ENCODE results near the gene PCDH9. TPM values are rescaled to one million over a fixed set of nuclear protein-coding genes. Genes with fewer than 3 reads are reported as not detected.

PCDH9 gene
- total and polyA plus RNA-seq, 4 experiments from 2014 or later: 0.08 to 0.18 (median 0.14) TPM

DNA sequence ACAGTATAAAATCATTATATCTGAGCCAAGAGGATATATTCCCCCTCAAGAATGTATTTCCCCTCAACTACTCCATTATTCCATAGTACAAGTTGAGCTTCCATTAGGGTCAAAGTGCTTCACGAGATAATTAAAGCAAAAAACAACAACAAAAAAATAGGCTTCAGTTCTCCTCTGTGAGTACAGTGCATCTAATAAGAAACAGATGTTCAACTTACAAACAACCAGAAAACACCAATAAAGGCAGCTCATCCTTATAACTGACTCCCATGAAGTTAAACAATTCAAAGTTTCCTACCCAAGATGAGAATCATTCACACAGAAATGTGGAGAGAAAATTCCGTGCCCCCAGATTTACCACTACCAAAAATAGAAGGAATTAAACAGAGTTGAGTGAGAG is 854.4 kb downstream of the PCDH9 start:
- intact Hi-C loops (cut with micrococcal nuclease): no loop called here
- DNase-seq: no peak
- Histone ChIP-seq H3K36me3 (ENCODE audit: insufficient read depth, low read length) (no peaks in the 10 kb centered on the region), H3K9me3 (ENCODE audit: control insufficient read depth in 1 of 2, low read length in 2 of 2) (no peaks in the 10 kb centered on the region), H3K27ac (ENCODE audit: low read depth, low read length) (no peak overlapping the region), H3K4me3 (ENCODE audit: low read length in 2 of 2) (no peak overlapping the region), H3K4me1 (ENCODE audit: insufficient read depth, low read length) (no peaks in the 10 kb centered on the region), H3K27me3 (ENCODE audit: insufficient read depth, low read length) (no peaks in the 10 kb centered on the region)
- no peaks in the 10 kb centered on the region for H3K36me3 Mint-ChIP-seq
- H3K4me3 Mint-ChIP-seq: no peak overlapping the region
- CTCF ChIA-PET (ENCODE audit: partially characterized antibody): no interaction called here
- H3K9me3 Mint-ChIP-seq: peaks cover 0 to 13% (median under 1%) of the 10 kb centered on the region in 8 donors
- H3K27me3 Mint-ChIP-seq: no peaks in the 10 kb centered on the region
- H3K27ac Mint-ChIP-seq: no peak overlapping the region
- no peaks in the 10 kb centered on the region for H3K4me1 Mint-ChIP-seq
- POLR2A ChIA-PET (ENCODE audit: partially characterized antibody): no interaction called here

GRCh38 chr13:66369666-66370065 is 860.5 kb downstream of the PCDH9 start:
- POLR2A ChIA-PET (ENCODE audit: partially characterized antibody): no interaction called here
- no peak overlapping the region for H3K27ac Mint-ChIP-seq
- Histone ChIP-seq H3K4me3 (ENCODE audit: low read length in 2 of 2) (no peak overlapping the region), H3K4me1 (ENCODE audit: insufficient read depth, low read length) (no peaks in the 10 kb centered on the region), H3K27ac (ENCODE audit: low read depth, low read length) (no peak overlapping the region), H3K27me3 (ENCODE audit: insufficient read depth, low read length) (no peaks in the 10 kb centered on the region), H3K9me3 (ENCODE audit: control insufficient read depth in 1 of 2, low read length in 2 of 2) (no peaks in the 10 kb centered on the region), H3K36me3 (ENCODE audit: insufficient read depth, low read length) (no peaks in the 10 kb centered on the region)
- no peaks in the 10 kb centered on the region for H3K27me3 Mint-ChIP-seq
- no peaks in the 10 kb centered on the region for H3K36me3 Mint-ChIP-seq
- no peak overlapping the region for H3K4me3 Mint-ChIP-seq
- DNase-seq: no peak
- peaks cover 0 to 12% (median 0%) of the 10 kb centered on the region in 8 donors for H3K9me3 Mint-ChIP-seq
- intact Hi-C loops (cut with micrococcal nuclease): no loop called here
- CTCF ChIA-PET (ENCODE audit: partially characterized antibody): no interaction called here
- H3K4me1 Mint-ChIP-seq: no peaks in the 10 kb centered on the region

GRCh38 chr13:66367356-66367755 is 862.8 kb downstream of the PCDH9 start:
- H3K36me3 Mint-ChIP-seq: no peaks in the 10 kb centered on the region
- Histone ChIP-seq H3K27ac (ENCODE audit: low read depth, low read length) (no peak overlapping the region), H3K36me3 (ENCODE audit: insufficient read depth, low read length) (no peaks in the 10 kb centered on the region), H3K4me3 (ENCODE audit: low read length in 2 of 2) (no peak overlapping the region), H3K27me3 (ENCODE audit: insufficient read depth, low read length) (no peaks in the 10 kb centered on the region), H3K4me1 (ENCODE audit: insufficient read depth, low read length) (no peaks in the 10 kb centered on the region), H3K9me3 (ENCODE audit: control insufficient read depth in 1 of 2, low read length in 2 of 2) (no peaks in the 10 kb centered on the region)
- H3K27ac Mint-ChIP-seq: no peak overlapping the region
- H3K4me1 Mint-ChIP-seq: no peaks in the 10 kb centered on the region
- H3K9me3 Mint-ChIP-seq: peaks cover 0 to 8% (median 0%) of the 10 kb centered on the region in 8 donors
- CTCF ChIA-PET (ENCODE audit: partially characterized antibody): no interaction called here
- no peaks in the 10 kb centered on the region for H3K27me3 Mint-ChIP-seq
- no peak for DNase-seq
- POLR2A ChIA-PET (ENCODE audit: partially characterized antibody): no interaction called here
- intact Hi-C loops (cut with micrococcal nuclease): no loop called here
- H3K4me3 Mint-ChIP-seq: no peak overlapping the region

GRCh38 chr13:66365101-66365500 is 865.0 kb downstream of the PCDH9 start:
- DNase-seq: no peak
- ChIA-PET CTCF (ENCODE audit: partially characterized antibody) (no interaction called here), POLR2A (ENCODE audit: partially characterized antibody) (no interaction called here)
- Mint-ChIP-seq H3K4me3 (no peak overlapping the region), H3K9me3 (peaks cover 0 to 4% (median 0%) of the 10 kb centered on the region in 8 donors), H3K36me3 (no peaks in the 10 kb centered on the region), H3K27ac (no peak overlapping the region), H3K4me1 (no peaks in the 10 kb centered on the region), H3K27me3 (no peaks in the 10 kb centered on the region)
- Histone ChIP-seq H3K27ac (ENCODE audit: low read depth, low read length) (no peak overlapping the region), H3K9me3 (ENCODE audit: control insufficient read depth in 1 of 2, low read length in 2 of 2) (no peaks in the 10 kb centered on the region), H3K36me3 (ENCODE audit: insufficient read depth, low read length) (no peaks in the 10 kb centered on the region), H3K4me1 (ENCODE audit: insufficient read depth, low read length) (no peaks in the 10 kb centered on the region), H3K4me3 (ENCODE audit: low read length in 2 of 2) (no peak overlapping the region), H3K27me3 (ENCODE audit: insufficient read depth, low read length) (no peaks in the 10 kb centered on the region)
- intact Hi-C loops (cut with micrococcal nuclease): no loop called here

DNA sequence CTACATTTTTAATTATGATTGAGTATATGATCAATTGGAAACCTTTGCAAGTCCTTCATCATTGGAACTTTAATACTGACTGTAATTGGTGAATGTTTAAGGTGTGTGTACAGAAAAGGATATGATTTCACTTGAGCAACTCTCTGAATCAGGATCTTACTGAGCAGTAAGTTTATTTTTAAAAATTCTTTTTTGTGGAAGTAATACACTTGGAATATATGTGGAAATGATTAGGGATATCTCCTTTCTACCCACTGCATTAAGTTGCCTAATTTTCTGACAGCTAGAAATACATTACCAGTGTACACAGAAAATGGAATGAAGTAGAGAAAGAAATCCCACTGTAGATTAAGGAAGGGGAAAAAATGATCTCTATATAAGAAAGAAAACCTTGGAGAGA is 865.8 kb downstream of the PCDH9 start:
- no peaks in the 10 kb centered on the region for H3K27me3 Mint-ChIP-seq
- no peak overlapping the region for H3K27ac ChIP-seq (ENCODE audit: low read depth, low read length)
- no peaks in the 10 kb centered on the region for H3K36me3 ChIP-seq (ENCODE audit: insufficient read depth, low read length)
- CTCF ChIA-PET (ENCODE audit: partially characterized antibody): no interaction called here
- no peak overlapping the region for H3K4me3 ChIP-seq (ENCODE audit: low read length in 2 of 2)
- H3K27ac Mint-ChIP-seq: no peak overlapping the region
- H3K4me1 Mint-ChIP-seq: no peaks in the 10 kb centered on the region
- no peak overlapping the region for H3K4me3 Mint-ChIP-seq
- no peaks in the 10 kb centered on the region for H3K9me3 ChIP-seq (ENCODE audit: control insufficient read depth in 1 of 2, low read length in 2 of 2)
- no peaks in the 10 kb centered on the region for H3K27me3 ChIP-seq (ENCODE audit: insufficient read depth, low read length)
- no peaks in the 10 kb centered on the region for H3K4me1 ChIP-seq (ENCODE audit: insufficient read depth, low read length)
- no peaks in the 10 kb centered on the region for H3K36me3 Mint-ChIP-seq
- POLR2A ChIA-PET (ENCODE audit: partially characterized antibody): no interaction called here
- intact Hi-C loops (cut with micrococcal nuclease): no loop called here
- peaks cover 0 to 4% (median 0%) of the 10 kb centered on the region in 8 donors for H3K9me3 Mint-ChIP-seq
- no peak for DNase-seq

DNA sequence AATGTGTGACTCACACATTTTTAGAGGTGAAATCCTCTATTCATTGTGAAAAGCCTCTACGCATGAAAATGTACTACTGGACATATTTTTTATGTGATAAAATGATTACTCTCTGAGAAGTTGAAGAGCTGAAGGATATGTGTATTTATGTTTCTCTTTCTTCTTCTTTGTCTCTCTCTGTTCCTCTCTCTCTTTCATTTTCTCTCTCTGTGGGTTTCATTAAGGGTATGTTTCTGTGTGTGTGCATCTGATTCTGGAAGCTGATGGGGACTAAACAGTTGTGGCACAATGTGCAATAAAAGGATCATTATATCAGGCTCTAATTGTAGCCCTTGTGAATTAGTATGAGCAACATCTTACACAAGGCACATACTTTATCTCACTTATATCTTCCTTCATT is 867.7 kb downstream of the PCDH9 start:
- intact Hi-C loops (cut with micrococcal nuclease): no loop called here
- no peaks in the 10 kb centered on the region for H3K27me3 ChIP-seq (ENCODE audit: insufficient read depth, low read length)
- no peak for DNase-seq
- no peak overlapping the region for H3K27ac Mint-ChIP-seq
- no peaks in the 10 kb centered on the region for H3K36me3 ChIP-seq (ENCODE audit: insufficient read depth, low read length)
- ChIA-PET CTCF (ENCODE audit: partially characterized antibody) (no interaction called here), POLR2A (ENCODE audit: partially characterized antibody) (no interaction called here)
- H3K4me3 ChIP-seq (ENCODE audit: low read length in 2 of 2): no peak overlapping the region
- H3K27ac ChIP-seq (ENCODE audit: low read depth, low read length): no peak overlapping the region
- no peaks in the 10 kb centered on the region for H3K27me3 Mint-ChIP-seq
- H3K36me3 Mint-ChIP-seq: no peaks in the 10 kb centered on the region
- H3K9me3 ChIP-seq (ENCODE audit: control insufficient read depth in 1 of 2, low read length in 2 of 2): no peaks in the 10 kb centered on the region
- H3K4me3 Mint-ChIP-seq: no peak overlapping the region
- H3K9me3 Mint-ChIP-seq: peaks cover 0 to 4% (median 0%) of the 10 kb centered on the region in 8 donors
- no peaks in the 10 kb centered on the region for H3K4me1 ChIP-seq (ENCODE audit: insufficient read depth, low read length)
- H3K4me1 Mint-ChIP-seq: no peaks in the 10 kb centered on the region

DNA sequence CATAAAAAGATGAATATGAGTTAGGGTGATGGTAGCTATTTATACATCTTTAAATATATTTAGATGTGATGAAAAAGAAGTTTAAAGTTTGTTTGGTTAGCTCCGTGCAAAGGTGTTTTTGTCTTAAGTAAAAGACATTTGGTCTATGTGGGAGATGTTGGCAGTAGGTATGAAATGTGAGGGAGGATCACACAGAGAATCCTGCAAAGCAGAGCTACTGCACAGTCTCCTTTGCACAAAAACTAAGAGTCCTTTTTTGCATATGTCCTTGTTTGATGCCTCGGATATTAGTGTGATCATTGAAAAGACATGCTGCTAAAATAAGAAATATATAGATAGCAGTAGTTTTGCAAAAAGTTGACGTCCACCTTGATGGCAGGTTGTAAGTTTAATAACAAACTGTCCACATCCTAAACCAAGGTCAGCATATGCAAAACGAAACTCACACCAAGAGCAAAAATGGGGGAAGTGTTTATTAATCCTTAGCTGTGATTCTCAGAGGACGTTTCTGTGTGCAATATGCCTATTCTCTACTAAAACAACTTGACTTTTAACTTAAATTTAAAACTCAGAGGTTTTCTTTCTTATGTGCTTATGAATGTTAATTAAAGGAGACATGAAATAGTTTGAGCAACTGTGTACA is 870.1 kb downstream of the PCDH9 start:
- H3K4me3 Mint-ChIP-seq: no peak overlapping the region
- H3K4me3 ChIP-seq (ENCODE audit: low read length in 2 of 2): no peak overlapping the region
- no peak overlapping the region for H3K27ac Mint-ChIP-seq
- ChIA-PET CTCF (ENCODE audit: partially characterized antibody) (no interaction called here), POLR2A (ENCODE audit: partially characterized antibody) (no interaction called here)
- no peak overlapping the region for H3K27ac ChIP-seq (ENCODE audit: low read depth, low read length)
- peaks cover 0 to 4% (median 0%) of the 10 kb centered on the region in 8 donors for H3K9me3 Mint-ChIP-seq
- no peaks in the 10 kb centered on the region for H3K4me1 ChIP-seq (ENCODE audit: insufficient read depth, low read length)
- H3K36me3 ChIP-seq (ENCODE audit: insufficient read depth, low read length): no peaks in the 10 kb centered on the region
- H3K4me1 Mint-ChIP-seq: no peaks in the 10 kb centered on the region
- no peak for DNase-seq
- no peaks in the 10 kb centered on the region for H3K36me3 Mint-ChIP-seq
- H3K27me3 Mint-ChIP-seq: no peaks in the 10 kb centered on the region
- no peaks in the 10 kb centered on the region for H3K27me3 ChIP-seq (ENCODE audit: insufficient read depth, low read length)
- intact Hi-C loops (cut with micrococcal nuclease): no loop called here
- no peaks in the 10 kb centered on the region for H3K9me3 ChIP-seq (ENCODE audit: control insufficient read depth in 1 of 2, low read length in 2 of 2)

DNA sequence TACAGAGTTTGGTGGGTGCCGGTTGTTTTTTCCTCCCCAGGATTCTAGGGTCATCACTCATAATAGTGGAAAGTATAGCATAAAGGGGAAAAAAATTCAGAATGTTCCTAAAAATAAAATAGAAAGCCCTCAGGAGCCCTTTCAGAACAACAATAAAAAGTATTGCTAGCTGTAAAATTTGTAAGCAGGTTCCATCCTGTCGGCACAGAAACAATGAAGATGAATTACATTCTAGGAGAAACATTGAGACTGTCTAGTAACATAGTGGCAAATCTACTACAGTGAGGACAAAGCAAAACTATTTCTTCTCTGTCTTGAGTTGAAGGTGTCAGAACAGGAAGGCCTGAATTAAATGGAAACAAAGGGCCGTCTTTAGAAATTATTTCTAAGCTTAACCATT is 870.7 kb downstream of the PCDH9 start:
- no peaks in the 10 kb centered on the region for H3K27me3 Mint-ChIP-seq
- H3K4me1 Mint-ChIP-seq: no peaks in the 10 kb centered on the region
- intact Hi-C loops (cut with micrococcal nuclease): no loop called here
- no peak overlapping the region for H3K4me3 ChIP-seq (ENCODE audit: low read length in 2 of 2)
- H3K4me1 ChIP-seq (ENCODE audit: insufficient read depth, low read length): no peaks in the 10 kb centered on the region
- H3K36me3 Mint-ChIP-seq: no peaks in the 10 kb centered on the region
- H3K27ac ChIP-seq (ENCODE audit: low read depth, low read length): no peak overlapping the region
- H3K27me3 ChIP-seq (ENCODE audit: insufficient read depth, low read length): no peaks in the 10 kb centered on the region
- H3K4me3 Mint-ChIP-seq: no peak overlapping the region
- no peaks in the 10 kb centered on the region for H3K9me3 ChIP-seq (ENCODE audit: control insufficient read depth in 1 of 2, low read length in 2 of 2)
- H3K27ac Mint-ChIP-seq: no peak overlapping the region
- CTCF ChIA-PET (ENCODE audit: partially characterized antibody): no interaction called here
- H3K36me3 ChIP-seq (ENCODE audit: insufficient read depth, low read length): no peaks in the 10 kb centered on the region
- POLR2A ChIA-PET (ENCODE audit: partially characterized antibody): no interaction called here
- H3K9me3 Mint-ChIP-seq: peaks cover 0 to 4% (median 0%) of the 10 kb centered on the region in 8 donors
- DNase-seq: no peak

Data from CD4-positive, alpha-beta memory T cell (primary cell).